Fibroblast of skin of back (primary cell): ENCODE results near the gene DLGAP3. TPM values are rescaled to one million over a fixed set of nuclear protein-coding genes. Genes with fewer than 3 reads are reported as not detected.
A peak's percentile ranks its signal among the peaks of the same experiment; 100 is the strongest.
"Not testable (repeated sequence)": the region's sequence is repeated elsewhere in the genome, so short reads cannot be mapped to it uniquely, and the experiment has no call there.

Source experiments
- DNase-seq: peaks from one replicate; pipeline ENCODE4 v3.0.0-alpha.2; 2013
- polyA plus RNA-seq, 2 experiments: library from polyadenylated mRNA; unstranded; fragments of 120-200 nt; gene quantifications; one replicate each; pipeline ENCODE4 v1.2.1, GENCODE V29; 2013; ENCODE audit not compliant: insufficient read length in 2 of 2

The DLGAP3 gene
- polyA plus RNA-seq (2013, experiment 1 of 2; ENCODE audit: insufficient read length) = 0.18 TPM
- not detected for polyA plus RNA-seq (2013, experiment 2 of 2; ENCODE audit: insufficient read length)

DNA sequence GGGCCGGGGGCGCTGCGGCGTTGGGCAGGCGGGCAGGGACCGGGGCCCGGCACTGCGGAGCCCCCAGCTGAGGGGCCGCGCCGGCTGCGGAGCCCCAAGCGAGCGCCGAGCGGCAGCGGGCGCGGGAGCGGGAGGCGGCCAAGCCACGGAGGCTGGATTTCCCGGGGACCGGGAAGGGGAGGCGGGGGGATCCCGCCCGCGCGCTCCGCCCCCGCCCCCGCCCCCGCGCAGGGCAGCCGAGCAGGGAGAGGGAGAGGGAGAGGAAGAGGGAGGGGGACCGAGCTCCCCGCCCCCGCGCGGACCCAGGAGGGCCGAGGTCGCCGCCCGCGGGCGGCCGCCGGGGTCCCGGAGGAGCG, at the start of gene DLGAP3:
Gene DLGAP3, minus strand, starts transcription at position 154 of the 356 bp plus-strand sequence. CDS start 24,267 bp downstream, outside the sequence.
- peak; percentile 7 for DNase-seq

GRCh38 chr1:34978921-34979320, 49.5 kb upstream of the DLGAP3 start:
- DNase-seq = no peak

- no peak for DNase-seq
Measured at GRCh38 chr1:34977858-34978257, 48.4 kb upstream of the DLGAP3 start.

DNA sequence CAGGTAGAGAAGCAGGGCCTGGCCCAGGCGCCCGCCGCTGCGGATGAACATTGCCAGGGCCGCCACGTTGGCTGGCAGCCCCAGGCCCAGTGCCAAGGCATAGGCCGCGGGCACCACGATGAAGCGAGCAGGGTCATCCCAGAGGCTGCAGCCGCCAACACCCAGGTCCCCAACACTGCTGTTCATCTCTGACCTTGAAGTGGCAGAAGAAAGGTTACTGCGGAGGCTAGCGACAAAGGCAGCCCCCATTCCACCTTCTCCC, 47.7 kb upstream of the DLGAP3 start:
- no peak for DNase-seq

DNA sequence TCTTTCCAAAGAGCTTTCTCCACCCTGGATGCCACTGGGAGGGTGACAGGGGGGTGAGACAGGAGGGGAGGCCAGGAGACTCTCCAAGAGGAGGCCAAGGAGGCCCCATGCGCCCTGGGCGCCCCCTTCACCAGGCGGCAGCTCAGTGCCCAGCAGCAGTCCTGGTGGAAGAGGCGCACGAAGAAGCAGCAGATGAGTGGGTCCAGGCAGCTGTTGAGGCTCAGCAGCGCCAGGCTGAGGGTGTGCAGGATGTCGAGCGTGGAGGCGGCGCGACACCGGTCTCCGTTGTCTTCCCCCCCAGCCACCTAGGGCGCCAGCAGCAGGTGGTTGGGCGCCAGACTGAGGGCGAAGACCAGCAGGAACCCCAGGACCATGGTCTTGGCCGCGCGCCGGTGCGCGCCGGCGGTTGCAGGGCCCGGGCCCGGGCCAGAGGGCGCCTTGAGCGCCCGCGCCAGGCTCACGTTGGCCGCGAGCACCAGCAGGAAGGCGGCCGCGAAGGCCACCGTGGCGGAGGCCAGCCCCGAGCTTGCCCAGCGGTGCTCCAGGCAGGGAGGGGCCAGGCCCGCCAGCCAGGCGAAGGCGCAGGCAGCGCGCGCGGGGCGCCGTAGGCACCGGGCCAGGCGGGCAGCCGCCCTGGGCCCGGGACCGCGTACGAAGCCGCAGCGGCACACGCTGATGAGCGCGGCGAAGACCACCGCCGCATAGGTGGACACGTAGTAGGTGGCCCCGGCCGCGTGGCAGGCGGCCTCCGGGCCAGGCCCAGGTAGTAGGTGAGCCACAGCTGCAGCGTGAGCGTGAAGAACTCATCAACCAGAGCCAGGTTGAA, 47.1 kb upstream of the DLGAP3 start:
- DNase-seq = no peak

DNA sequence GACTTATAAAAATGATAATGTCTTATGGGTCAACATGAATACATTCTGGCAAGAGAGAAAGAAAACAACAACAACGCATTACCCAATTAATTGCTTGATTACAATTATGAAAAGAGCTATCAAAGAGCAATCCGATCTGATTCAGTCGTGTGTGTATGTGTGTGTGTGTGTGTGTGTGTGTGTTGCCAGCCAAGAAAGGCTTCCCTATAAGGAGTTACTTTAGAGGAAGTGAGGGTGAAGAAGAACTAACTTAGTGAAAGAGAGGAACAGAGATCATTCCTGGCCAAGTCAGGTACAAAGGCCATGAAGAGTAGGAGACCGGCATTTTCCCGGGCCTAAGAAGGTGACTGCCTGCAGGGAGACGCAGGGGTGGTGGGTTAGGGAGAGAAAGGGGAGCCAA, 46.3 kb upstream of the DLGAP3 start:
- no peak for DNase-seq

GRCh38 chr1:34975338-34975737, 45.9 kb upstream of the DLGAP3 start:
- peak; percentile 36 for DNase-seq

GRCh38 chr1:34974626-34975025, 45.2 kb upstream of the DLGAP3 start:
- DNase-seq = no peak

GRCh38 chr1:34973326-34973725, 43.9 kb upstream of the DLGAP3 start:
- DNase-seq = no peak

- no peak for DNase-seq
Measured at GRCh38 chr1:34970829-34971228, 41.4 kb upstream of the DLGAP3 start.

DNA sequence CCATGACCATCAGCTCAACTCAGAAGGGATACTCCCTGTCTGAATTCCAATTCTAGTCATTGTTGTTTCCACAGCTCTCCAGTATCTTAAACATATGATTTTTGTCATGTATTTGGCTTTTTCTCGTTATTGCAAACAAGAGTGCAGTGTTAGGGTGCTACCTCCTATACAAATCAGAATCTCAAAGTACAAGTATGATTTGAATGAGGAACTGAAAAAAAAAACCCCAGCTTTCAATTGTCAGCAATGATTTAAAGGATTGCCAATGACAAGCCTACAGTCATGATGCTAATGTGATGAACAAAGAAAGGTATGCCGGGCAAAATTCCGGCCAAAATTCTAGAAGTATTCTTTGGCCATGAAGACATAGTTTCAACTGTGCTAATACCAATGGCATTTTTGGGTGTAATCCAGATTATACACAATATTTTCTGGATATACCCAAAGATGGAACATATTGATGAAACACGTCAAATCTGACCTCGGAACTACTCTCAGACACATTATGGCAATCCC, 40.8 kb upstream of the DLGAP3 start:
- DNase-seq = peak; percentile 46

DNA sequence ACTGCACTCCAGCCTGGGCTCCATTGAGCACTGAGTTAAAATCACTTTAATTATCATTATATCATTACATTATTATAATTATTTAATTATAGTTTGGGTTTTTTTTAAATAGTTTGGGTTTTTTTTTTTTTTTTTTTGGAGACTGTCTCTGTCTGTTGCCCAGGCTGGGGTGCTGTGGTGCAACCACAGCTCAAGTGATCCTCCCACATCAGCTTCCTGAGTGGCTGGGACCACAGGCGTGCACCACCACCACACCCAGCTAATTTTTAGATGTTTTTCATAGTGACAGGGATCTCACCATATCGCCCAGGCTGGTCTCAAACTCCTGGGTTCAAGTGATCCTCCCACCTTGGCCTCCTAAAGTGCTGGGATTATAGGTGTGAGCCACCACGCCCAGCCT, 38.8 kb upstream of the DLGAP3 start:
- DNase-seq = not testable (repeated sequence)

GRCh38 chr1:34967672-34968071, 38.2 kb upstream of the DLGAP3 start:
- DNase-seq = not testable (repeated sequence)

DNA sequence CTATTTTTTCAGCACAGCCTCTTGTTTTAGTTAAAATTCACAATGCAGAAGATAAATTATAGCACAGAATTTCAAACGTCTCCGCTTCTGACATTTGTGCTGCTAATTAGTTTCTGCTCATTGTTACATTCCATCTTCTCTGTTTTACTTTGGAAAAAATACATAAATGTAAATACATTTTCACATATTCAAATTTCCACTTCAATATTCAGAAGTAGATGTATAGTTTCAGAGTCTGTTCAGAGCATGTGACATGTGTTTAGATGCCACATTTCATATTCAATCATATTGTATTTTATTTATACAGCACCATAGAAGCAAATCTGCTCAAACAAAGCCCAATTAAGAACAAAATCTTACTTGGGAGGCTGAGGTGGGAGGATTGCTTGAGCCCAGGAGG, 36.1 kb upstream of the DLGAP3 start:
- no peak for DNase-seq

DNA sequence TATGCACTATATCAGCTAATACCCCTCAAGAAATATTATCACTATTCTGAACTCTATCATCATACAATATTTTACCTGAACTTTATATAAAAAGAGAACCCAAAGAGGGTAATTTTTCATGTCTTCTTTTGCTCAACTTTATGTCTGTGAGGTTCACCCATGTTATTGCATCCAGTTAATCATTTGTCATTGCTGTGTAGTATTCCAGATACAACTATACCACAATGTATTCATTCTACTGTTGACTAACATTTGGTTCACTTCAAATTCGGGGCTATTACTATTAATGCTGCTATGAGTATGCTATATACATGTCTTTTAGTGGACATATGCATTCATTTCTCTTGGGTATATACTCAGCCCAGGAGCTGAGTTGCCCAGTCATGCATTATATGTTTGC, 21.0 kb upstream of the DLGAP3 start:
- no peak for DNase-seq

DNA sequence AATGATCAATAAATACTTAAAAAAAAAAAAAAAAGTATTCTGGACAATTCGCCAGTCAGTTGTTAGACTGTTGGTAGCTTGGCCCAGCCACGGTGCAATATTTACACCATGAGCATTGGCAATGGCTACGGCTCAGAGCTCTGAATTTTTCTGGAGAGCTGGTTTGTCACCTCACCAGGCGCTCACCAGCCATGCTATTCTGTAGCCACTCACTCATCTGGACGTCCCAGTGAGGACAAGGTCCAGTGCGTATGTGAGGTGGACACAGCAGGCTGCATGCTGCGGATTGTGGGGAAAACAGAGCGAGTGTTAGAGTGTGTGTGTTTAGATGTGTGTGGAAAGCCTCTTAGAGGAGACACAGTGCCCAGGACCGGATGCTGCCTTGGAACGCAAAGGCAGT, 19.3 kb upstream of the DLGAP3 start:
- DNase-seq = not testable (repeated sequence)

DNA sequence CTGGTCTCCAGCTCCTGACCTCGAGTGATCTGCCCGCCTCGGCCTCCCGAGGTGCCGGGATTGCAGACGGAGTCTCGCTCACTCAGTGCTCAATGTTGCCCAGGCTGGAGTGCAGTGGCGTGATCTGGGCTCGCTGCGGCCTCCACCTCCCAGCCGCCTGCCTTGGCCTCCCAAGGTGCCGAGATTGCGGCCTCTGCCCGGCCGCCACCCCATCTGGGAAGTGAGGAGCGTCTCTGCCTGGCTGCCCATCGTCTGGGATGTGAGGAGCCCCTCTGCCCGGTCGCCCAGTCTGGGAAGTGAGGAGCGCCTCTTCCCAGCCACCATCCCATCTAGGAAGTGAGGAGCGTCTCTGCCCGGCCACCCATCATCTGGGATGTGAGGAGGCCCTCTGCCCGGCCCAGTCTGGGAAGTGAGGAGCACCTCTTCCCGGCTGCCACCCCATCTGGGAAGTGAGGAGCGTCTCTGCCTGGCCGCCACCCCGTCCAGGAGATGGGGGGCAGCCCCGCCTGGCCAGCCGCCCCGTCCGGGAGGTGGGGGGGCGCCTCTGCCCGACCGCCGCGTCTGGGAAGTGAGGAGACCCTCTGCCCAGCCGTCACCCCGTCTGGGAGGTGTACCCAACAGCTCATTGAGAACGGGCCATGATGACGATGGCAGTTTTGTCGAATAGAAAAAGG, 18.3 kb upstream of the DLGAP3 start:
- DNase-seq = not testable (repeated sequence)

DNA sequence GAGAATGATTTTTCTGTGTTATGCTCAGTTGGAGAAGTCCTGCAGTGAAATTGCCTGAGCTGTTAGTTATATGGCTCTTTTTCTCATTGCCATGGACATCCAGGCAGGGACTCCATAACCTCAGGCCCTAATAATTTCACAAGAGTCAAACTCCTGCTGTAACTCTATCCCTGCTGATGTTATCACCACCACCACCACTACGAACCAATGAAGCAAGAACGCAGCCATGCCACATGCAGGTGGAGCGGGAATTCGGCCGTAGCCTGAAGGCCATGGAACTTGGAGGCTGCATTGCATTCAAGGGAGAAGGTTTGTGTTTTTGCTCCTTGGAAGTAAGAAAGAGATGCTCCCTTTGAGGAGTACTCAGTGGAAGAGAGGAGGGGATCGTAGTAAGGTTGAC, 16.8 kb upstream of the DLGAP3 start:
- no peak for DNase-seq

- not testable (repeated sequence) for DNase-seq
Measured at GRCh38 chr1:34941798-34942197, 12.3 kb upstream of the DLGAP3 start.

- DNase-seq = no peak
Measured at GRCh38 chr1:34930702-34931071, 1.2 kb upstream of the DLGAP3 start.

- DNase-seq = no peak
Measured at GRCh38 chr1:34929853-34930701, 627 bp upstream of the DLGAP3 start.

DNA sequence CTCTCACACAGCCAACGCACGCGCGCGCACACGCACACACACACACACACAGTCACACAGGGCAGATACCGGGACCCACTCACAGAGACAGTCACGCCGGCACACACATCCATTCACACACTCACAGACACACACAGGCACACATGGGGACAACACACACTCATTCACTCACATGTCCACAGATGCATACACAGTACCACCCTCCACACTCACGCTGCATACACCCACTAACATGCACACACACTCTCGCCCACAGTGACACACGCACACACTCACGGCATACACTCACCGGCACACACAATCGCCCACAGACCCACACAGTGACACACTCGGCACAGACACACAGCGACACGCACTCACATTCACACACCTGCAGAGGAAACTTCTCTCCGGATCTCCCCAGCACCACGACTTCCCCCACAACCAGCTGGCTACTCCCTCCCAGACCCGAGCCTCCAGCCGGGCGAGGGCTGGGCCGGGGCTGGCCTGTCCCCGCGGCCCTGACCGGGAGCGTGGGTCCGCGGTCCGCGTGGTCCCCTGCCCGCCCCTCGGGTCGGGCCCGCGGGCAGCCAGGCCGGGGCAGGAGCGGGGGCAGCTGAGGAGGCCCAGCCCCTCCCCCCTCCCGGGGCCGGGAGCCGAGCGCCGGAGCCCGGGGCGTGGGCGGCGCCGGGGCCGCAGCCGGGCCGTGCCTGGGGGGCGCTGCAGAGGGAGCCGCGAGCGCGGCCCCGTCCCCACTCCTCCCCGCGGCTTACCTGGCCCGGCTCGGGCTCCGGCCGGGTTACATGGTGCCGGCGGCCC, 552 bp downstream of the DLGAP3 start:
- no peak for DNase-seq
